Measurements from ENCODE around the gene MXD1.
A peak's percentile ranks its signal among the peaks of the same experiment; 100 is the strongest.

Gene MXD1

GRCh38 chr2:69979902-69980807, 65.2 kb downstream of the MXD1 start:
- DNase-seq: peak; percentile 33

GRCh38 chr2:69983392-69983966, 68.6 kb downstream of the MXD1 start:
- DNase-seq: no peak

- DNase-seq: no peak
These were observed 70.3 kb downstream of the MXD1 start for GRCh38 chr2:69985216-69985615.

GRCh38 chr2:69985688-69986087, 70.8 kb downstream of the MXD1 start:
- DNase-seq: no peak

- DNase-seq: no peak
These were observed 71.8 kb downstream of the MXD1 start for GRCh38 chr2:69986691-69987090.

- no peak for DNase-seq
These were observed 73.3 kb downstream of the MXD1 start for GRCh38 chr2:69988086-69988635.

GRCh38 chr2:69989009-69989408, 74.1 kb downstream of the MXD1 start:
- DNase-seq: no peak

GRCh38 chr2:69989441-69990105, 74.7 kb downstream of the MXD1 start:
- no peak for DNase-seq

Measured in fibroblast of skin of back (primary cell).